ENCODE results near the gene PLEKHA7.
A peak's percentile ranks its signal among the peaks of the same experiment; 100 is the strongest.

PLEKHA7 gene

DNA sequence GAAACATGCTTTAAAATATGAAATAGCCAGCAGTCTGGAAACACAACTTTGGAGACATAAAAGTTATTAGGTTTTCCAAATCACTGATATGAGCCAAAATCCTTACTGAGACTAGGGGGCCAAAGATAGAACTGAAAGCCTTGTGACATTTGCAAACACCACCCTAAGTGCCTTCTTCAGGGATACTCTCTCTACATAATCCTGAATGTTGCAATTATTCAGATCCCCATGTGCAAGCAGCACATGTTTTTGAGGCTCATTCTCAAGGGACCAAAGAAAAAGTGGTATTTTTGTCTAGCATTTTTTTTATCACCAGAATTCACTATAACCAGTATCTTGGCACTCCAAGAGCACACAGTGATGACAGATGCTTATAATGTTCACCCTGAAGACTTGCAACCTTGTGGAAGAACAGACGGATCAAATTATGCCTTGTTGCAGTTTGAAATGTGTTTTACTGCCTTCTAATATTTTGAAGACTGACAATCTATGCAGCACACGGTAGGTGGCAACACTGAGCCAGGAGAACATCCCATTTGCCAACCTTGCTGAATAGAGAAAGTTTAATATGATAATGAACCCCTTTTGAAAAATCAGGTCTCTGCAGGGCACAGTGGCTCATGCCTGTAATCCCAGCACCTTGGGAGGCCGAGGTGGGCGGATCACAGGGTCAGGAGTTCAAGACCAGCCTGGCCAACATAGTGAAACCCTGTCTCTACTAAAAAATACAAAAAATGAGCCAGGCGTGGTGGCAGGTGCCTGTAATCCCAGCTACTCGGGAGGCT is 78.5 kb downstream of the PLEKHA7 start:
- Histone ChIP-seq H3K36me3 (ENCODE audit: insufficient read depth, low read length) (no peaks in the 10 kb centered on the region), H2AFZ (ENCODE audit: low read depth, low read length) (no peak overlapping the region), H3K4me3 (ENCODE audit: low read length) (no peak overlapping the region), H3K4me1 (ENCODE audit: insufficient read depth, low read length) (peaks cover 9% of the 10 kb centered on the region), H3K9me3 (ENCODE audit: low read length) (no peaks in the 10 kb centered on the region), H3K27me3 (ENCODE audit: insufficient read depth, low read length) (no peaks in the 10 kb centered on the region)

DNA sequence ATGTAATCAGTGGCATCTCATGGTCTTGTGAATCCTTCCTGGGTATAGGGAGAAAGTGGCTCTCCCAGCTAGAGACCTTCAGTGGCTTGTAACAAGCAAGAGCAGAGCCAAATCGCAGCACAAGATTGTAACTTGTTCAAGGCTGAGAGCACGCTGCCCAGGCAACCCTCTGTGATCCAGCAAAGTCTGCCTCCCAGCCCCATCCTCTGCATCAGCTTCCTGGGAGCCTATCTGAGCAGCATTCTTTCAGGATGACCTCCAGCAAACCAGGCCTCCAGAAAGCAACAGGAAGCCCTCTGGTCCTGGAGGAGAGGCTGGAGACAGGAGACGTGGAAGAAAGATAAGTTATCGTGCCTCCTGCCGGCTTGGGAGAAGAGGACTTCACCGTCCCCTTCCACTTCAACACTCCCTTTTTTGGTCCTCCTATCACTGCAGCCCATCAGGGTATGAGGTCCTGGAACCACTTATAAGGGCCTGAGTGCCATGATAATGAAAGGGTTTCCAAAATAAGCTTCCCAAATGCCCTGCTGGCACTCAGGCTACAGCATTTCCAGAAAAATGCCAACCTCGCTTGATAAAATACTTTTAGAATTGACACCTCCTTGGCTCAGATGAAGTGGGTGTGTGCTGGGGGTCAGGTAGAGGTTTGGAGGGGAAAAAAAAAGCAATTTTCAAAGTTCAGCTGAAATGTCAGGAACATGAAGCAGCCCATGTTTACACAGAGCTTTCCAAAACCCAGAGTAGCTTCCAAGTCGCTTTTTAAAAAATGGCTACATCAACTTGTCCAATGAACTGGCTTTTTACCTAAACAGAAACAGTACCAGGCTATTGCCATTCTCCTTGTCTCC is 80.2 kb downstream of the PLEKHA7 start:
- H2AFZ ChIP-seq (ENCODE audit: low read depth, low read length): no peak overlapping the region
- H3K4me1 ChIP-seq (ENCODE audit: insufficient read depth, low read length): peaks cover 9% of the 10 kb centered on the region
- H3K36me3 ChIP-seq (ENCODE audit: insufficient read depth, low read length): no peaks in the 10 kb centered on the region
- H3K27me3 ChIP-seq (ENCODE audit: insufficient read depth, low read length): no peaks in the 10 kb centered on the region
- H3K9me3 ChIP-seq (ENCODE audit: low read length): no peaks in the 10 kb centered on the region
- no peak overlapping the region for H3K4me3 ChIP-seq (ENCODE audit: low read length)

DNA sequence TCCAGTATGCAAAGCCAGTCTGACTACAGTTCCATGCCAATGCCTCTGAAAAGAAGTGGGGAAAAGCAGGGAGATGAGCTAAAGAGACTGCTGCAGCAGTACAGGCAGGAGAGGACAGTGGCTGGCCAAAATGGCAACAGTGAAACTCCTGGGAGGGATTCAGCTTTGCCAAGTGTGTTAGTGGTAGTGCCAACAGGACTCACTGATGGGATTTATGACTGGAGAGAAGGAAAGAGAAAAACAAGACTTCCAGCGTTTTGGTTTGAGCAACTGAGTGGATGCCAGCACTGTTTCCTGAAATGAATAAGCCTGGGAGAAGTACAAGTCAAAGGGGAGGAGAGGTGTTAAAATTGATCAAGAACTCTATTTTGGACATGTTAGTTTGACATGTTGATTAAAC is 80.9 kb downstream of the PLEKHA7 start:
- Histone ChIP-seq H3K36me3 (ENCODE audit: insufficient read depth, low read length) (no peaks in the 10 kb centered on the region), H3K9me3 (ENCODE audit: low read length) (no peaks in the 10 kb centered on the region), H3K27me3 (ENCODE audit: insufficient read depth, low read length) (no peaks in the 10 kb centered on the region), H3K4me1 (ENCODE audit: insufficient read depth, low read length) (peaks cover 9% of the 10 kb centered on the region), H3K4me3 (ENCODE audit: low read length) (no peak overlapping the region), H2AFZ (ENCODE audit: low read depth, low read length) (no peak overlapping the region)

DNA sequence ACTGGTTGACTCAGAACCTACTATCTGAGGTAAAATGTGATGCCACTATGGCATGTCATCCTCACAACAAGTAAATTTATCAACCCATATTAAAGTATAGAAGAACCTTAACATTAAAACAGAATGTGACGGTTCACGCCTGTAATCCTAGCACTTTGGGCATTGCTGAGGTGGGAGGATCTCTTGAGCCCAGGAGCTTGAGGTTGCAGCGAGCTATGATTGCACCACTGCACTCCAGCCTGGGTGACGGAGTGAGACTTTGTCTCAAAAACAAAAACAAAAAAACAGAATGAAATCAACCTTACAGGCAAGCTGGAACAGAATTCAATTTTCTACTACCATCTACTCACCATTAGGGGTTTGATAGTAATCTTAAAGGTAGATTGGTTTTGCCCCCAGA is 86.2 kb downstream of the PLEKHA7 start:
- Histone ChIP-seq H2AFZ (ENCODE audit: low read depth, low read length) (no peak overlapping the region), H3K9me3 (ENCODE audit: low read length) (no peaks in the 10 kb centered on the region), H3K4me3 (ENCODE audit: low read length) (no peak overlapping the region), H3K27me3 (ENCODE audit: insufficient read depth, low read length) (no peaks in the 10 kb centered on the region), H3K36me3 (ENCODE audit: insufficient read depth, low read length) (no peaks in the 10 kb centered on the region), H3K4me1 (ENCODE audit: insufficient read depth, low read length) (peaks cover 15% of the 10 kb centered on the region)

DNA sequence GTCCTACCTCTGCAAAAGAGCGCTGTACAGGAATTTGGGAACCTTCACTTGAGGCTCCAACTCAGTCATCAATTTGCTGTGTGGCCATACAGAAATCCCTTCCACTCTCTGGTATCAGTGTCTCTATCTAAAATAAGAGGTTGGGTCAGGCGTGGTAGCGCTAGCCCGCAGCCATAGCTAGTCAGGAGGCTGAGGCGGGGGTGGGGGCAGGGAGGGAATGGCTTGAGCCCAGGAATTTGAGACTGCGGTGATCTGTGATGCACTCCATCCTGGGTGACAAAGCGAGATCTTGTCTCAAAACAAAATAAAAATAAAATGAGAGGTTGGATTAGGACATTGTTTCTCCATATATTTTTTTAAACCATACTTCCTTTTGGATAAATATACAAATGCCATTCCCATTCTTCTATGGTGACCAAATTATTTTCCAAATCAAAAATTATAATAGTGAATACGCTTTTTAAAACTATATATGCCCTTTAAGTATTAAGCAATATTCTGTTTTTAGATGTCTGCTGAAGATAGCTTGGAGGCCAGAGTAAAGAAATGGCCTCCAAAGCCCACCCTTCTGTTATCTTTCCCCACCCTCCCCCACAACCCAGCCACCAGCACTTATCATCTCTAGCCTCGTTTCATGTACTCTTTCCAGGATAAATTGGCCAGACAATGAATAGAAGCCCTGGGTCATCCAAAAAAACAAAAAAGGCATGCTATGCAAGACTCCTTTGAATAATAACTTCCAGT is 87.2 kb downstream of the PLEKHA7 start:
- no peak overlapping the region for H2AFZ ChIP-seq (ENCODE audit: low read depth, low read length)
- H3K4me1 ChIP-seq (ENCODE audit: insufficient read depth, low read length): peaks cover 15% of the 10 kb centered on the region
- H3K27me3 ChIP-seq (ENCODE audit: insufficient read depth, low read length): no peaks in the 10 kb centered on the region
- H3K9me3 ChIP-seq (ENCODE audit: low read length): no peaks in the 10 kb centered on the region
- H3K36me3 ChIP-seq (ENCODE audit: insufficient read depth, low read length): no peaks in the 10 kb centered on the region
- no peak overlapping the region for H3K4me3 ChIP-seq (ENCODE audit: low read length)

DNA sequence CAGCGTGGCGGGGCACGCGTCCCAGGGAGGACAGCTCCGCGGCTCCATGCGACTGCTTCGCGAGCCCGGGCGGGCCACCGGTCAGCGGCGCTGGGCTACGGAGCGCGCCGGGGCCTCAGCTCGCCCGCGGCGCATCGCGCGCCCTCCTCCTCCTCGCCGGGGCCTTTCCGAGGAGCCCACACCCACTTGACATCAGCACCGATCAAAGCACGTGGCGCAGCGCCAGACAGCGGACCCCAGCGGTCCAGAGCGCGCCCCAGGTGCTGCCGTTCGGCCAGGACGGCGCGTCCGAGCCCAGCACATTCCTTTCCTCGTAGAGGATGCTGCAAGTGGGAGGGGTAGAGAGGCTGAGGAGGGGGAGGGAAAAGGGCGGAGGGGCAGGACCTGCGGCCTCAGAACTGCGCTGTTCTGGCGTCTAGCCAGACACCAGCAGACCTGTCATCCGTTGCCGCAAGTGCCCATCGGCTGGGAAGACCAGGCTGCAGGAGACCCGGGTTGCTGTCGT is 88.6 kb downstream of the PLEKHA7 start:
- Histone ChIP-seq H3K4me1 (ENCODE audit: insufficient read depth, low read length) (peaks cover 15% of the 10 kb centered on the region), H2AFZ (ENCODE audit: low read depth, low read length) (peak overlapping the region; percentile 76), H3K9me3 (ENCODE audit: low read length) (no peaks in the 10 kb centered on the region), H3K4me3 (ENCODE audit: low read length) (peak overlapping the region; percentile 47), H3K27me3 (ENCODE audit: insufficient read depth, low read length) (no peaks in the 10 kb centered on the region), H3K36me3 (ENCODE audit: insufficient read depth, low read length) (no peaks in the 10 kb centered on the region)

DNA sequence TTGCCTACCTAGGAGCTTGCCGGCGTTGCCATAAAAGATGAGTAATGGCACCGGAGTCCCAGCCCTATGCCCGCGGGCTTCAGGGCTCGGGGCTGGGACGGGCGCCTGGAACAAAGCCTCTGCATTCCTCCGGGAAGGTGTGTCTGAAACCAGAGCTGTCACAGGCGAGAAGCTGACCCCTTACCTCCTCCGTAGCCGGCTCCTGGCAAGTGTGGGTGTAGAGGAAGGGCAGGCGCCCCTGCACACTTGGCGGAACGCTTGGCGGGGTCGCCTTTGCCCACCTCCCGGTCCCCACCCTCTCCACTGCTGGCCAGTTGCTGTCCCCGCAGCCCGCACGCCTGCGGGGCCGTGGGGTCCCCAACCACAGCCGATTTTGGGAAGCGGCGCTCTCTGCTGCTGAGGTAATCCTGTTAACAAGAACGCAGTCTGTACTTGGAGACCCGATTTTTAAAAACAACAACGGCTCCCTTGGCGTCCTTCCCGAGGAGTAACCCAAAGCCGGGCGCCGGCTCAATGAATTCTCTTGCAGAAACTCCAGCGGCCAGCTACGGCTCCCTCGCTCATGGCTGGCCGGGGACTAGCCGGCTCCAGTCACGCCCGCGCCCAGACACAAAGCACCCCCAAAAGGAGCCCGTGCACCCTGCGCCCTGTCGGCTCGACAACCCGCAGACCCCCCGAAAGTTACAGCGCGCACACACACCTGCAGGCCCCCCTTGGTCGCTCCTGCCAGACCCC is 89.2 kb downstream of the PLEKHA7 start:
- Histone ChIP-seq H3K9me3 (ENCODE audit: low read length) (no peaks in the 10 kb centered on the region), H3K4me3 (ENCODE audit: low read length) (peak overlapping the region; percentile 47), H3K36me3 (ENCODE audit: insufficient read depth, low read length) (no peaks in the 10 kb centered on the region), H3K4me1 (ENCODE audit: insufficient read depth, low read length) (peaks cover 15% of the 10 kb centered on the region), H2AFZ (ENCODE audit: low read depth, low read length) (peak overlapping the region; percentile 76), H3K27me3 (ENCODE audit: insufficient read depth, low read length) (no peaks in the 10 kb centered on the region)

DNA sequence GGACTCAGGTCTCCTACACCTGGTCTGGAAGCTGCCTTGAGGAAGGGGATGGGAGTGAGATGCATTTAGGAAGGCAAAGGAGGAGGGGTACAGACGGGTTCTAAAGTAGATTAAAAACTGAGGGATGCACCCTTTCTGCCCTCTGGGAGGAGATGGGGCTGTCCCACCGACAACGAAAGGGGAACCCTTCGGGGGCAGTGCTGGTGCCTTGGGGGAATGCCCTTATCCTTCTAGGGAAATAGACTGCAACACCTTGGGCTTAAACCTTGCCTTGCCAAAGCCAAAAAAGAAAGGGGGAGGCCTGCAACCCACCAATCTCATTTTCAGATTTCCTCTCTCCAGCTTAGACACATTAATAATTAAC is 89.8 kb downstream of the PLEKHA7 start:
- H3K36me3 ChIP-seq (ENCODE audit: insufficient read depth, low read length): no peaks in the 10 kb centered on the region
- no peaks in the 10 kb centered on the region for H3K27me3 ChIP-seq (ENCODE audit: insufficient read depth, low read length)
- H2AFZ ChIP-seq (ENCODE audit: low read depth, low read length): peak overlapping the region; percentile 76
- H3K4me3 ChIP-seq (ENCODE audit: low read length): no peak overlapping the region
- no peaks in the 10 kb centered on the region for H3K9me3 ChIP-seq (ENCODE audit: low read length)
- peaks cover 15% of the 10 kb centered on the region for H3K4me1 ChIP-seq (ENCODE audit: insufficient read depth, low read length)

DNA sequence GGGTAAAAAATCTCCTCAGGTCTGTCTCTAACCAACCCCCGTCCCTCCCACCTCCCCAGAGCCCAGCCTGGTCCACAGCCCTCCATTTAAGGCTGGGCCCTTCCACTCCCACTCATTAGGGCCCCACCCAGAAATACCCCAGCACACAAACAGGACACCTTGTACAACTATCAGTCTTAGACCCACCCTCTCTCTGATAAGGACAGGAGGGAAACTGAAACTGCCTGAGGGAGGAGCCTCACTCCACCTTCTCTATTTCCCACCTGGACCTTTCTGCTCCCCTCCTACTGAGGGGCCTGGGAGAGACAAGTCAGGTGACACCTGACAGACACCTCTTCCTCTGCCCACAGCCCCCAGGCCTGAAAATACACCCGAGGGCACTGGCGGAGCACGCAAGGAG is 90.2 kb downstream of the PLEKHA7 start:
- Histone ChIP-seq H3K36me3 (ENCODE audit: insufficient read depth, low read length) (no peaks in the 10 kb centered on the region), H3K9me3 (ENCODE audit: low read length) (no peaks in the 10 kb centered on the region), H3K27me3 (ENCODE audit: insufficient read depth, low read length) (no peaks in the 10 kb centered on the region), H3K4me1 (ENCODE audit: insufficient read depth, low read length) (peaks cover 15% of the 10 kb centered on the region), H3K4me3 (ENCODE audit: low read length) (no peak overlapping the region), H2AFZ (ENCODE audit: low read depth, low read length) (no peak overlapping the region)

DNA sequence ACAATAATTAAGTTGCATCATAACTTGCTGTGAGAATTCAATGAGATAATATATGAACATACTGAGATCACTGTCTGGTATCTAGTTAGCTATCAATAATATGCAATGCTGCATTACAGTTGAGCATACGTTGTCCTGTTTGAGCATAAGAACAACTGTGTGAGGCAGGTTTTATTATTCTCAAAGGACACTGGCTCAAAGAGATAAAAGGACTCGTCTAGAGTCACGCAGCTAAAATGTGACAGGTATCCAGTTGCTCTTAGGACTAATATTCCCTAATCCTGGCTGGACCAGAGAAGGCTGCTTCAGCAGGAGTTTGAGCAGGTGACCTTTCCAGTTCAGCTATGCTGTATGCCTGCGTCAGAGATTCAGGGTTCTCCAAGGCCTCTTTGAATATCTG is 92.5 kb downstream of the PLEKHA7 start:
- Histone ChIP-seq H3K36me3 (ENCODE audit: insufficient read depth, low read length) (no peaks in the 10 kb centered on the region), H3K9me3 (ENCODE audit: low read length) (no peaks in the 10 kb centered on the region), H3K27me3 (ENCODE audit: insufficient read depth, low read length) (no peaks in the 10 kb centered on the region), H3K4me3 (ENCODE audit: low read length) (no peak overlapping the region), H3K4me1 (ENCODE audit: insufficient read depth, low read length) (peaks cover 15% of the 10 kb centered on the region), H2AFZ (ENCODE audit: low read depth, low read length) (no peak overlapping the region)

DNA sequence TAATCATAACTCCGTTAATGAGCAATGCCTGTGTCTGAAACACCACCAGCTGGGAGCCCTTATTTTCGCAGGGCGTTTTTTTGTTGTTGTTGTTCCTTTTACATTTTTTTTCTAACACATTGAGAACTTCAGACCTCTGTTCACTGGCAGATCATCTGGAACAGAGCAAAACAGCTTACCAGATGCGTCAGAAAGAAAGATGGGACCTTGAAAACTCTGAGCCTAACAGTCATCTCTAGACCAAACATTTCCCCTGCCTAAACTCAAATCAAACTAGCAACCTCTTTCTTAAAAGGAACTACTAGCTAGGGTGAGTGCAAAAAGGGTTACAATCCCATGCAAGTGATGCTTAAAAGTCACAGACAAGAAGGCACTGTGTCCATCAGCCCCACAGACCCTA is 93.2 kb downstream of the PLEKHA7 start:
- Histone ChIP-seq H3K4me1 (ENCODE audit: insufficient read depth, low read length) (peaks cover 13% of the 10 kb centered on the region), H3K36me3 (ENCODE audit: insufficient read depth, low read length) (no peaks in the 10 kb centered on the region), H3K4me3 (ENCODE audit: low read length) (no peak overlapping the region), H2AFZ (ENCODE audit: low read depth, low read length) (no peak overlapping the region), H3K27me3 (ENCODE audit: insufficient read depth, low read length) (no peaks in the 10 kb centered on the region), H3K9me3 (ENCODE audit: low read length) (no peaks in the 10 kb centered on the region)

DNA sequence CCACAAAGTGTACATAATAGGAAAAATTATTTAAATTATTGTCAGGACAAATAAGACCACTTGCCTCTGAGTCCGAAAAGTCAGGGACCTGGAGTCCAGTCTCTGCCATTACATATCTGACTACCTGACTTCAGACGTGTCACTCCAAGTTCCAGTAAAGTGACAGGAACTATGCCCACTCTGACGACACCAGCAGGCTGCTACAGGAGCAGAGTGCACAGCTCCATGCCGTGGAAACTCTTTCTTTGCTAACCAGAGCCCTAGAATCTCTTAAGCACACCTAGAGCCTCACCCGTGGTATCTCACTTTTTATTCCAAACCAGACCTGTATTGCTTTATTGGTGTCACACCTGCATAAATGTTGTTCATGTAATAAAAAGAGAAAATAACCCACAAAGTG is 93.7 kb downstream of the PLEKHA7 start:
- Histone ChIP-seq H3K27me3 (ENCODE audit: insufficient read depth, low read length) (no peaks in the 10 kb centered on the region), H3K36me3 (ENCODE audit: insufficient read depth, low read length) (no peaks in the 10 kb centered on the region), H3K4me1 (ENCODE audit: insufficient read depth, low read length) (peaks cover 9% of the 10 kb centered on the region), H2AFZ (ENCODE audit: low read depth, low read length) (no peak overlapping the region), H3K4me3 (ENCODE audit: low read length) (no peak overlapping the region), H3K9me3 (ENCODE audit: low read length) (no peaks in the 10 kb centered on the region)
